Stimulated activated effector memory CD8-positive, alpha-beta T cell treated with anti-CD3 and anti-CD28 coated beads, Interleukin-12 subunit alpha, Interleukin-12 subunit beta, amount 100 ng/mL, for 72 hours (primary cell): Measurements from ENCODE around the gene RAB11FIP3.
"Not testable (repeated sequence)": the region's sequence is repeated elsewhere in the genome, so short reads cannot be mapped to it uniquely, and the experiment has no call there.

Experiments used
- ATAC-seq: fragments of 150-1000 bp; cut with Tn5 transposase; 2 replicates; pipeline ENCODE4 v1.10.0; 2021
- DNase-seq, 2 donors: peaks; one replicate each; pipeline ENCODE4 v3.0.0; 2021 to 2022; ENCODE audit warnings: low spot score in 2 of 2
- H3K27ac Mint-ChIP-seq: one replicate; pipeline ENCODE4 v1.8.0; 2022; ENCODE audit warnings: mild to moderate bottlenecking, mixed read lengths
- H3K36me3 Mint-ChIP-seq: one replicate; pipeline ENCODE4 v1.8.0; 2022; ENCODE audit warnings: mild to moderate bottlenecking, mixed read lengths
- H3K4me1 Mint-ChIP-seq: one replicate; pipeline ENCODE4 v1.8.0; 2022; ENCODE audit warnings: mixed read lengths
- H3K4me3 Mint-ChIP-seq: one replicate; pipeline ENCODE4 v1.8.0; 2022; ENCODE audit warnings: mild to moderate bottlenecking, mixed read lengths
- H3K9me3 Mint-ChIP-seq: one replicate; pipeline ENCODE4 v1.8.0; 2022; ENCODE audit warnings: mixed read lengths

Gene RAB11FIP3

DNA sequence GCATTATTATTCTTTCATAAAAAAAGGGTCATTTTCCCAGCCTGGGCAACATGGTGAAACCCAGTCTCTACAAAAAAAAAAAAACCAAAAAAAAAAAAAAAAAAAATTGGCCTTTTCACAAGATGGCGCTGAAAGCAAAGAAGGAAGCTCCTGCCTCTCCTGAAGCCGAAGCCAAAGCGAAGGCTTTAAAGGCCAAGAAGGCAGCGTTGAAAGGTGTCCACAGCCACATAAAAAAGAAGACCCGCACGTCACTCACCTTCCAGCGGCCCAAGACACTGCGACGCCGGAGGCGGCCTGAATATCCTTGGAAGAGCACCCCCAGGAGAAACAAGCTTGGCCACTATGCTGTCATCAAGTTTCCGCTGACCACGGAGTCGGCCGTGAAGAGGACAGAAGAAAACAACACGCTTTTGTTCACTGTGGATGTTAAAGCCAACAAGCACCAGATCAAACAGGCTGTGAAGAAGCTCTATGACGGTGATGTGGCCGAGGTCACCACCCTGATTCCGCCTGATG lies 38.8 kb upstream of the RAB11FIP3 start:
- peaks cover under 1% of the 10 kb centered on the region for H3K36me3 Mint-ChIP-seq
- no peak for ATAC-seq
- H3K4me1 Mint-ChIP-seq, result peaks cover 12% of the 10 kb centered on the region
- DNase-seq, result no peak
- no peak overlapping the region for H3K4me3 Mint-ChIP-seq
- no peak overlapping the region for H3K27ac Mint-ChIP-seq
- no peaks in the 10 kb centered on the region for H3K9me3 Mint-ChIP-seq

GRCh38 chr16:387761-388666 lies 37.4 kb upstream of the RAB11FIP3 start:
- not testable (repeated sequence) for ATAC-seq, H3K36me3 Mint-ChIP-seq, DNase-seq, H3K27ac Mint-ChIP-seq, H3K4me3 Mint-ChIP-seq, H3K9me3 Mint-ChIP-seq
- H3K4me1 Mint-ChIP-seq, result peaks cover 21% of the 10 kb centered on the region

DNA sequence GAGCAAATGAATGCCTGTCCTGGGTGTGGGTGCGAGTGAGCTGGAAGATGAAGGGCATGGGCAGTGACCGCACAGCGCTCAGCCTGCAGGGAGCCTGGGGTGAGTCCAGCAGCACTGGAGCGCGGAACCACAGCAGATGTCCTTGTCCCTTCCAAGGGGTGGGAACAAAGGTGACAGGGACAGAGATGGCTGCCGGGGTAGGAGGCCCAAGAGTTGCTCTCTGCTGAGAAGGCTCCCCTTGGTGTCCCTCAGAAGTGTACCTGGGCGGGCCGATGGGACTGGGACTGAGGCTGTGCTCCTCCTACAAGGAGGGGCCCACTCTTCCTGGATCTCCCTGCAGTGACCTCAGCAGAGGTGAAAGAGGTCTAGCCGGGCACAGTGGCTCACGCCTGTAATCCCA lies 36.1 kb upstream of the RAB11FIP3 start:
- DNase-seq (no peak), ATAC-seq (no peak)
- H3K9me3 Mint-ChIP-seq, result no peaks in the 10 kb centered on the region
- H3K36me3 Mint-ChIP-seq, result peaks cover 8% of the 10 kb centered on the region
- peaks cover 15% of the 10 kb centered on the region for H3K4me1 Mint-ChIP-seq
- H3K27ac Mint-ChIP-seq, result peak overlapping the region; percentile 43
- no peak overlapping the region for H3K4me3 Mint-ChIP-seq

- peak overlapping the region; percentile 85 for H3K27ac Mint-ChIP-seq
- H3K36me3 Mint-ChIP-seq, result peaks cover 13% of the 10 kb centered on the region
- H3K4me3 Mint-ChIP-seq, result peak overlapping the region; percentile 32
- no peaks in the 10 kb centered on the region for H3K9me3 Mint-ChIP-seq
- DNase-seq (peak; percentile 74 to 94), ATAC-seq (peak; percentile 93)
- H3K4me1 Mint-ChIP-seq, result peaks cover 21% of the 10 kb centered on the region
Observed at GRCh38 chr16:391885-392335, 33.5 kb upstream of the RAB11FIP3 start.

DNA sequence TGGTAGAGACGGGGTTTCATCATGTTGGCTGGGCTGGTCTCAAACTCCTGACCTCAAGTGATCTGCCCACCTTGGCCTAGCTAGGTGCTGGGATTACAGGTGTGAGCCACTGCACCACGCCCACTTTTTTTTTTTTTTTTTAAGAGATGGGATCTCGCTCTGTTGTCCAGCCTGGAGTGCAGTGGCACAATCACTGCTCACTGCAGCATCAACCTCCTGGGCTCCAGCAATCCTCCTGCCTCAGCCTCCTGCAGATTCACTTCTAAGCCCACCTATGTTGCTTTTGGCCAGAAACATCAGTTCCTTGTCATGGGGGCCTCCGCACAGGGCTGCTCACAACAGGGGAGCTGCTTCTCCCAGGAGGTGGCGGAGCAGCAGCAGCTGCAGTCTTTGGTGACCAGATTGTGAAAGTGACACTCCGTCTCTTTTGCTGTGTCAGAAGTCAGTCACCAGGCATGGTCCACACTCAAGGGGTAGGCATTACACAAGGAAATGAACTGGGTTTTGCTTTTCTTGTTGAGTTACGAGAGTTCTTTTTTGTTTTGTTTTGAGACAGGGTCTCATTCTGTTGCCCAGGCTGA lies 32.9 kb upstream of the RAB11FIP3 start:
- Mint-ChIP-seq H3K4me1 (peaks cover 21% of the 10 kb centered on the region), H3K9me3 (no peaks in the 10 kb centered on the region), H3K4me3 (peak overlapping the region; percentile 32), H3K36me3 (peaks cover 13% of the 10 kb centered on the region), H3K27ac (peak overlapping the region; percentile 85)
- ATAC-seq (peak; percentile 78), DNase-seq (no peak)

DNA sequence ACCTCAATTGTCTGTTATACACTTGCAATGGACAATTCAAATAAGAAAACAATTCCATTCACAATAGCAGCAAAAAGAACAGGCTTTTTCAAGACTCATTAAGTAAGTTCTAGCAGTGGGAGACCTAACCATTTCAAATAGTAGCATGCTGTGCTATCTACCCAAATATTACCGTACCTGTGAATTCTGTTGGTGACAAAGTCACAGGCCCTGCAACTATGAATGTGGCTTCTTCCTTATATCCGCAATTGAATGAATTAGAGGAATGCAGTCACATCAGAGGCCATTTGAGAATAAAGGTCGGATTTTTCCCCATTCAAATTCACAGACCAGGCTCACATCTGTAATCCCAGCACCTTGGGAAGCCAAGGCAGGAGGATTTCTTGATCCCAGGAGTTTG lies 29.2 kb upstream of the RAB11FIP3 start:
- H3K4me3 Mint-ChIP-seq, result peak overlapping the region; percentile 71
- H3K9me3 Mint-ChIP-seq, result no peaks in the 10 kb centered on the region
- DNase-seq, result no peak
- peaks cover 36% of the 10 kb centered on the region for H3K4me1 Mint-ChIP-seq
- H3K36me3 Mint-ChIP-seq, result peaks cover 25% of the 10 kb centered on the region
- no peak overlapping the region for H3K27ac Mint-ChIP-seq
- no peak for ATAC-seq

GRCh38 chr16:396605-397004 lies 28.8 kb upstream of the RAB11FIP3 start:
- no peaks in the 10 kb centered on the region for H3K9me3 Mint-ChIP-seq
- no peak for ATAC-seq
- H3K36me3 Mint-ChIP-seq, result peaks cover 25% of the 10 kb centered on the region
- H3K27ac Mint-ChIP-seq, result no peak overlapping the region
- peak in 1 of 2 donors; percentile 52 for DNase-seq
- peaks cover 36% of the 10 kb centered on the region for H3K4me1 Mint-ChIP-seq
- H3K4me3 Mint-ChIP-seq, result peak overlapping the region; percentile 71

- peak; percentile 24 for ATAC-seq
- peak in 1 of 2 donors; percentile 55 for DNase-seq
- peaks cover 19% of the 10 kb centered on the region for H3K36me3 Mint-ChIP-seq
Observed at GRCh38 chr16:397135-397661, 28.3 kb upstream of the RAB11FIP3 start, which contains the start of gene NME4. Gene NME4 (plus strand): TSS chr16:397199. CDS start chr16:397223, 24 bp downstream.

GRCh38 chr16:397736-398332 lies 27.6 kb upstream of the RAB11FIP3 start:
- no peak for ATAC-seq
- H3K4me1 Mint-ChIP-seq, result peaks cover 24% of the 10 kb centered on the region
- DNase-seq, result no peak
- peak overlapping the region; percentile 58 for H3K4me3 Mint-ChIP-seq
- no peaks in the 10 kb centered on the region for H3K9me3 Mint-ChIP-seq
- peaks cover 17% of the 10 kb centered on the region for H3K36me3 Mint-ChIP-seq
- peak overlapping the region; percentile 40 for H3K27ac Mint-ChIP-seq

More at GRCh38 chr16:397135-397661, 28.3 kb upstream of the RAB11FIP3 start, which contains the start of gene NME4:
- Mint-ChIP-seq H3K27ac (peak within 1 kb of the TSS; percentile 40), H3K4me3 (peak within 1 kb of the TSS; percentile 71), H3K4me1 (peaks cover 30% of the 10 kb centered on the region), H3K9me3 (no peaks in the 10 kb centered on the region)

- Mint-ChIP-seq H3K4me3 (peak overlapping the region; percentile 58), H3K9me3 (no peaks in the 10 kb centered on the region), H3K27ac (peak overlapping the region; percentile 40), H3K4me1 (peaks cover 21% of the 10 kb centered on the region), H3K36me3 (peaks cover 17% of the 10 kb centered on the region)
- DNase-seq, result no peak
- ATAC-seq, result no peak
Observed at GRCh38 chr16:398561-399339, 26.7 kb upstream of the RAB11FIP3 start.

- Mint-ChIP-seq H3K4me1 (peaks cover 21% of the 10 kb centered on the region), H3K36me3 (peaks cover 17% of the 10 kb centered on the region), H3K27ac (no peak overlapping the region), H3K9me3 (no peaks in the 10 kb centered on the region), H3K4me3 (peak overlapping the region; percentile 79)
- no peak for DNase-seq
- no peak for ATAC-seq
Observed at GRCh38 chr16:399340-400019, 26.0 kb upstream of the RAB11FIP3 start.

GRCh38 chr16:400061-400591 lies 25.3 kb upstream of the RAB11FIP3 start:
- no peak for ATAC-seq
- Mint-ChIP-seq H3K27ac (peak overlapping the region; percentile 87), H3K36me3 (peaks cover 17% of the 10 kb centered on the region), H3K9me3 (no peaks in the 10 kb centered on the region), H3K4me3 (peak overlapping the region; percentile 79), H3K4me1 (peaks cover 21% of the 10 kb centered on the region)
- no peak for DNase-seq

DNA sequence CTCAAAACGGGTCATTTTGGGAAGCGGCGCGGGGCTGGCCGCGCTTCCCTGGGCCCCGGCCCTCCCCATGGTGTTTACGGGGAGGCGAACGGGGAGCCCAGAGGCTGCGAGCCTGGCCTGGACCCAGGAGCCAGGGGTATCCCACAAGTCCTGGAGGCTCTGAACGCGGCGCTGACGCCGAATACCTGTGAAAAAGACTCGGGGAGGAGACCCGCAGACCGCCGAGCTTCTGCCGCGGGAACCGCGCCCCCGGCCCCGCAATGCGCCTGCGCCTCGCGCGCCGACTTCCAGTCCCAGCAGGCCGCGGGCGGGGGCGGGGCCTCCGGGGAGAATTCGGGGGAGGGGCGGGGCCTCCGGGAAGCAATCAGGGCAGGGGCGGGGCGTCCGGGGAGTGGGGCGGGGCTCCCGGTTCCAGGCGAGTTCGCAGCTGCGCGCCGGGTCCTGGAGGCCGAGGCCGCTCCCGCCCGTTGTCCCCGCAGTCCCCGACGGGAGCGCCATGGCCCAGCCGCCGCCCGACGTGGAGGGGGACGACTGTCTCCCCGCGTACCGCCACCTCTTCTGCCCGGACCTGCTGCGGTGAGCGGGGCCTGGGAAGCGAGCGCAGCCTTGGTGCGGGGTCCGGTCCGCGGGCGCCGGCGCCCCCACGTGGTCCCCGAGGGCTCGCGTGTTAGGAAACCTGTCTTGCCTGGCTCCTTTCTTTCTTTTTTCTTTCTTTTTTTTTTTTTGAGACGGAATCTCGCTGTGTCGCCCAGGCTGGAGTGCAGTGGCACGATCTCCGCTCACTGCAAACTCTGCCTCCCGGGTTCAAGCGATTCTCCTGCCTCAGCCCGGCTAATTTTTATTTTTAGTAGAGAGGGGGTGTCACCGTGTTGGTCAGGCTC lies 23.7 kb upstream of the RAB11FIP3 start, which contains the start of gene DECR2:
Gene DECR2 (plus strand): TSS at position 418 of the 881 bp plus-strand sequence. CDS start 79 bp downstream, at position 497.
- DNase-seq, result peak; percentile 95
- no peaks in the 10 kb centered on the region for H3K9me3 Mint-ChIP-seq
- H3K4me1 Mint-ChIP-seq, result peaks cover 17% of the 10 kb centered on the region
- peak; percentile 83 for ATAC-seq
- H3K36me3 Mint-ChIP-seq, result peaks cover 14% of the 10 kb centered on the region
- H3K27ac Mint-ChIP-seq, result peak within 1 kb of the TSS; percentile 87
- H3K4me3 Mint-ChIP-seq, result peak within 1 kb of the TSS; percentile 79
